Kidney glomerular epithelial cell (primary cell): ENCODE data around the gene E2F6.
A peak's percentile ranks its signal among the peaks of the same experiment; 100 is the strongest.
"Not testable (repeated sequence)": the region's sequence is repeated elsewhere in the genome, so short reads cannot be mapped to it uniquely, and the experiment has no call there.

ENCODE experiments used
- DNase-seq: peaks from one replicate; lab custom pipeline; 2025; lab: John Stamatoyannopoulos, UW

Gene E2F6

DNA sequence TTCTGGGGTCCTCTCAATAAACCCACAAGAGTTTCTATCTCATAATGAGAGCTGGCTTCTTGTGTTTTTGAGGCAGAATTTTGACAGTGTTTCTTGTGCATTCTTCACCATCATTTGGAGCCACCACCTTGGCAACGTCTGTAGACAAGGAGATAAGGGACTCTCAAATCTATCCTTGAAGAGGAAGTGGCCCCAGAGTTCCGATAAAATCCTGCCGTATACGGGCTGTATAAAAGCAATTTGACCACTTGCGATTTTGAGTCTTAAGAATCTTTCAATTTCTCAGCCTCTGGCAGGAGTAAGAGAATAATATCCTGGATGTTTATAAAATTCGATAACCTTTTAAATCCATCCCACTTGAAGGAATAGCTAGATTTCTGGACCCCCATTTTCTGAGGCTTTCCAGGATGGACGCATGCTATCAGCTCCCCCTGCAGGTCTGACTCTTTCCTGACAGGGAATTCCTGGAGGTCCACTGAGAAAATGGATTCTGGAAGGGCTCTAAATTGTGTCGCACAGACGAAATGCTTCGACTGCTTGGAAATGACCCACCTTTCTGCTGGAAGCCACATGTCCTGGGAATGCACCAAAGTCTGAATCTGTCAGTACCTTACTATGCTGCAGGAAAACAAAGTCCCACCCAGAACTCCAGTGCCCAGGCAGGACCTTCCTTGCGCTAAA is 54.1 kb downstream of the E2F6 start:
- no peak for DNase-seq

DNA sequence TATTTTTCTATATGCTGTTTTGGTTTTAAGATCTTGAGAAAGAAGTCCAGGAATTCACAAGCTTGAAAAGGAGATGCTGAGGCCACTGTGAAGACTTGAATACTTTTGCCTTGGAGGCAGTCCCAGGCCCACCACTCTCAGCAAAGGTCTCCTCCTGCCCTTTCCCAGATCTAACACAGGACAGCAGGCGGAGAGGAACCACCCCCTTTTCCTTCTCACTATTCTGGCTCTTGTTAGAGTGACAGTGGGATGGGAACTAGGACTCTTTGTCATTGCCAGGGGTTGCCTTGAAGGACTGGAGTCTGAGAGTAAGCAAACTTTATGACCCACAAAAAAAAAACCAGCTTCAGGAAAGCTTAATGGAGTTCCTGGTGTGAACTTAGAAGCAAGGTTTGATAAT is 54.7 kb downstream of the E2F6 start:
- DNase-seq, result no peak

DNA sequence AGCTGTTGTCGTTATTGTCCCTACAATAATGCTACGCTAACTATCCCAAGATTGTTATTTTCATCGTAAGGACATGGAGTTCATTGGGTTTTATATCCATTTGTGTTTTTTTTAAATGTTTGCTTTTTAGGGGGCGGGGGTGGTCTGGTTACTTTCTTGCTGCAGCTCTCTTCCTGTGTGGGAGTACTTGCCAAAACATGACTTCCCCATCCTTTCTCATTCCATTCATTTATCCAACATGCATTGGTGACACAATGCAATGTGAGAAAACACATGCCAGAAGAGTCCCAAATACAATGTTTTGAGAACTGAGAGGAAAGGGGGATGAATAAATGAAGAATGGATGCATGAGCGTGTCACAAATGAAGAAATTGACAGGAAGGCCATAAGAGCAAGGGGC is 55.9 kb downstream of the E2F6 start:
- DNase-seq, result no peak

DNA sequence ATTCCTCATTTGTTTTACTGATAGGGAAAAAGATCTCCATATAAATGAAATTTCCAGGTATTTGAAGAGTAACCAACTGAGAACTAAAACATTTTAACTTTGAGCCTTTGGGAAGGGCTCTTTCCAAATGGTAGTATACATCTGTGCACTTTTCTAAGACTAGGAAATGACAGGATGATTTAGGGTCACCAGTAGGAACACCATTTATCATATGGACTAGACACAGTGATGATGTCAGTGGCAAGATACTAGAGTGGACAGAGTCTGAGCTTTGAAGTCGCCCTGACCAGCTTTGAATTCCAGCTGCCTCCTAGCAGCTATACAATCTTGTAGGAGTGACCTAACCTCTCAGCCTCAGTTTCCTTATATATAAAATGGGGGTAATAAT is 56.4 kb downstream of the E2F6 start:
- no peak for DNase-seq

DNA sequence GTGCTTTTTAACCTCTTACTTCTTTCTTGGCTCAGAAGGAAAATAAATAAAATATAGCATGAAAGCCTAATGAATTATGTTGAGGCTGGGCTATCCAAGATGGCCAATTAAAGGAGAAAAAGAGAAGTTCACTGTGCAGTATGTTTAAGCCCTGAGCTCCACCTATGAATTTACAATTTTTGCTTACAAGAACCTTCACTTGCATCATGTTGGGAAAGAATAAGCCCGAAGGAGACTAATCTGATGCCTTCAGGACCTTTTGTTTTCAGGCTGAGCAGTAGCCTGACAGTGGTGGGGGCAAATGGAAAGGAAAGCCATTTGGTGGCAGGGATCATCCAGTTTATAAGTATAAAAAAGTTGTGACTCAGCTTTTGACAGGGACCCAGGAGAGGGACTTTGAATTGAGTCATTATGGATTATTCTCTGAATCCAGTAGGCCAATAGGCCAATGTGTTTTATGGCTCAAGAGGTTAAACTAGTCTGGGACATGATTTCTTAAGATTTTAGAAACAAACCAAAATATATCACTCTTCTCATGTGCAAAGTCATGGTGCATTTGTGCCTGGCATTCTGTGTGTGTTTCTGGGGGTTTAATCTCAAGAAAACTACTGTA is 56.9 kb downstream of the E2F6 start:
- DNase-seq, result no peak

DNA sequence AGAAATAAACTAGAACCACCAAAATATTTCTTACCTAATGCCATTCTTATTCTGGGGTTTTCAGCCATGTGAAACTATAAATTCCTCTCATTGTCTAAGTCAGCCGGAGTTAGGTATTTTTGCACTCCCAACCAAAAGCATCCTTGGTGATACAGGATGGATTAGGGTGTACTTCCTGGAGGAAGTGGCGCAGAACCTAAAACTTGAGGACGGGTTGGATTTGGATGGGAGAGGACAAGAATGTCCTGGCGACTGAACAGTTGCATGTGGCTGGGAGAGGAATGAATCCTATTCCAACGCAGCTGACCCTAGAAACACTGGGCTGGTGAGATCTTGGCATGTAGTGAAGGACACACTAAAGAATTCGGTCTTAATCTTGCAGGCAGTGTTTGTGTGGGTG is 58.5 kb downstream of the E2F6 start:
- no peak for DNase-seq

DNA sequence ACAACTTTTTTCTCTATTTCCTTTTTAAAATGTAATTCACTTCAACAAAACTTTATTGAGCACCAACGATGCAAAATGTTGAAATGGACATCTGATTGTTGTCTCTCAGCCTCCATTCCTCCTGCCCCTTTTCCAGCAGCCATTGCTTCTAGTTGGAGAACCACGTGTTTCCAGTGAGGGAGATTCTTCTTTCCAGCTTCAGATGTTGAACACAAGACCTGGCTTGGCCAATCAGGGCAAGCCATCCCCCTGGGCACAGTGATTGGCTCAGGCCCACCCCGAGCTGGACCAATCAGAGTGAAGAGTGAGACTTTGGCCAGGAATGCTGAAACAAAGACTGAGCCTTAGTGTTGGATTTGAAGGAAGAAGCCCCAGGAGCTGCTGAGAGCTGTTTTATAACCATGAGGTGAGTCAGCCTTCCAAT is 59.0 kb downstream of the E2F6 start:
- peak; percentile 22 for DNase-seq

DNA sequence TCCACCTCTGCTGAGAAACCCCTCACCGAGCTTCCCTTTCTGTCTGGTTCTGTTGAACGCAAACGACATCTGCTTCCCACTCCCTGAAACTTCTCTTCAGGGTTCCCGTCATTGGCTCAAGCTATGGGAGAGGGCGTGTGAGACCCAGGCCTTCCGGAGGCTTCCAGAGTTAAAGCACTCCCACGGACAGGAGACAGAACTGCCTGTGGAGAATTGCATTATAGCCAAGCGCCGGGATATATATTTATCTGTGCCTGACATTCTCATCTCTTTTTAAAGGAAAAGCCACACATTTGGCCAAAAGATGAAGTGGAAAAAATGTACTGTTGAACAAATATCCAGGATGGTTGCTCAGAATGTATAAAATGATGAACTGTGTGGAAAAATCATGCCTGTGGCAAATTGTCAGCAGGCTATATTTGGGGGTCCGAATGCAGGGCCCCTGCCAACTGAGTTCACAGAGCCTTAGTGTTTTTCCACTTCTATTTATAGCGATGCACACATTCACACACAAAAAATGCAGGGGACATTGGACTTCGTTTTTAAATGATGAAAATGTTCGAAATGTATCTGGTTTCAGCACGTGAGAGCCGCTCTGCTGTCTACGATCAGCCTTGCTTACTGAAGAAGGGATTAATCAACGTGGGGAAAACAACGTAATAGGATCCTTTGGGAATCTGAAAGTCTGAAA is 59.5 kb downstream of the E2F6 start:
- DNase-seq, result no peak

DNA sequence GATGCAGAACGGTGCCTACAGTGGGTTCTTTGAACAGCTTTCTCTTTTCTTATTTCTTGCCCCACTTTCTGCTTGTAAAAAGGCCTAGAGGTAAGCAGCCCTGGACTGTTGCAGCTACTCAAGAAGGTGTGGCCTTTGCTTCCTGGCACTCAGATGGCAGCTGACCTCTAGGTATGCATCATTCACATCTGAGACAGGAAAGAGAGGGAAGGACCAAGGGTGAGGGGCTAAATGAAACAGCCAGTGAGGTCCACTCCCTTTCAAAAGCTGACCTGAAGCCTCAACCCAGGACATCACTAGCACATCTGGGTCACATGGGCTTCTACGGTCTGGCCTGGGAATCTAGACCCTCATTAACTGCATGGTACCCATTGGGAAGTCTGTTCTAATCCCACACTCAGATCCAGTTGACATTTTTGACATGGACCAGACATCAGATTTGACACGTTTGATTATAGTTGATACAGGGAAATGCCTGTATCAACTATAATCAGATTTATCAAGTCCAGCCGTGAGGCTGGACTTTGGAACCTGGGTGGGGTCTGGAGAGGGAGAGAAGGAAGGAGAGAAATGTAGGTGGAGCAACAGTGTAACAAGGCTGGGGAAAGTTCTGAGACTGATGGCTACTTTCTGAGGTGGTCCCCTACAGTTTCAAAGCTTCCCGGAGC is 60.2 kb downstream of the E2F6 start:
- no peak for DNase-seq

DNA sequence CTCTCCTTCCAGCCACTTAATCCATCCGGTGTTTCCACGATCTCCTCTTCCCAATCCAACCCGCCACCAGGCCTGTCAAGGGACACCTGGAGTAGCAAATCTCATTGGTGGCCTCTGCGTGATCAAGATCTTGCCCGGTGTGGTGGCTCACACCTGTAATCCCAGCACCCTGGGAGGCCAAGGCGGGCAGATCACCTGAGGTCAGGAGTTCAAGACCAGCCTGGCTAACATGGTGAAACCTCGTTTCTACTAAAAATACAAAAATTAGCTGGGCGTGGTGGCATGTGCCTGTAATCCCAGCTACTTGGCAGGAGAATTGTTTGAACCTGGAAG is 60.9 kb downstream of the E2F6 start:
- not testable (repeated sequence) for DNase-seq

DNA sequence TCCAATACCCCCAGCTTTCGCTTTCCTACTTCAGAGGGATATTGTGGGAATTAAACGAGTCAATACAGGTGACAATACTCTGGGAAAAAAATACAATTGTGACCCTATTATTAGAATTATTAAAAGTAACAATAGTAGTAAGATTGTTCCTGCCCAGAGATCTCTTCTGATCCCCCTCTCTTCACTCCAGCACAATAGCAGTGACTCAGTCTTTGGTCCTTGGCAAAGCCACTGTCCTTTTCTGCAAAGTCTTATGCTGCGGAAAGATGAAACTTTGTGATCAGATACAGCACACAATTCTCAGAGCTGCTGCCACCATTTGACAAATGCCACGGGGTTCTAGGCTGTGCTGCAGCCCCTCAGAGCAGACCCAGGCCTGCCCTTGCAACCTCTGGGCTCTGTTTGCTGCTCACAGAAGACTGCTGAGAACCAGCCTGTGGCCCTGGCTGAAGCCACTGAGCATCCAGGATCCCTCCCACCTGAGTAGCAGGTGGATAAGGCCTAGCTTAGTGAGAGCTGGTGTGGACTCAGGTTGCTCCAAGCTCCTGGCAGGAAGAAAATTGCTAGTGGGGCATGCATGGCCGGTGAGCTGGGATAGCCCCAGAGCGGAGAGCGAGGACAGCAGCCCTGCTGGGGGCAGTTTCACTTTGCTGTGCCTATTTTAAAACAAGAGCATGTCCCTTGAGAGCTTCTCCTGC is 61.4 kb downstream of the E2F6 start:
- DNase-seq, result no peak

DNA sequence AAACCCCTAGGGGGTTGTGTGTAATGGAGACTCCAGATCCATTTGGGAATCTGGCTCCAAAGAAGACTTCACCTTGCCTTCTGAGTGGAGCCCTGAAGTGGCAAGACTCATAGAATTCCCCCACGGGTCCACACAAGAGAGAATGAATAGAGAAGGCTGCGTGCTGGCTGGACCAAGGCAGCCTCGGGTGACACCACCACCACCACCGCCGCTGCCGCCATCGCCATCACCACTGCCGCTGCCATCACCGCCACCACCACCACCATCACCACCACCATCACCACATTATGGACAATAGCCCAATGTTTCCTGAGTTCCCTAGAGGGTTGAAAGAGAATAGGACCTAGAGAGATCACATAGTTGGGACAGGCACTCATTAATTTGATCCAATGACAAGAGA is 63.5 kb downstream of the E2F6 start:
- DNase-seq, result no peak

DNA sequence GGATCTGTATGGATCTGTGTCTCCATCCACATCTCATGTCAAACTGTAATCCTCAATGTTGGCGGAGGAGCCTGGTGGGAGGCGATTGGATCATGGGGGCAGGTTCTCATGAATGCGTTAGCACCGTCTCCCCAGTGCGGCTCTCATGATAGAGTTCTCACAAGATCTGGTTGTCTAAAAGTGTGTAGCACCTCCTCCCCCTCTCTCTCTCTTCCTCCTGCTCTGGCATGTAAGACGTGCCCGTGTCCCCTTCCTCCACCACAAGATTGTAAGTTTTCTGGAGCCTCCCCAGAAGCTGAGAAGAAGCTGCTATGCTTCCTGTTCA is 66.6 kb downstream of the E2F6 start:
- no peak for DNase-seq

DNA sequence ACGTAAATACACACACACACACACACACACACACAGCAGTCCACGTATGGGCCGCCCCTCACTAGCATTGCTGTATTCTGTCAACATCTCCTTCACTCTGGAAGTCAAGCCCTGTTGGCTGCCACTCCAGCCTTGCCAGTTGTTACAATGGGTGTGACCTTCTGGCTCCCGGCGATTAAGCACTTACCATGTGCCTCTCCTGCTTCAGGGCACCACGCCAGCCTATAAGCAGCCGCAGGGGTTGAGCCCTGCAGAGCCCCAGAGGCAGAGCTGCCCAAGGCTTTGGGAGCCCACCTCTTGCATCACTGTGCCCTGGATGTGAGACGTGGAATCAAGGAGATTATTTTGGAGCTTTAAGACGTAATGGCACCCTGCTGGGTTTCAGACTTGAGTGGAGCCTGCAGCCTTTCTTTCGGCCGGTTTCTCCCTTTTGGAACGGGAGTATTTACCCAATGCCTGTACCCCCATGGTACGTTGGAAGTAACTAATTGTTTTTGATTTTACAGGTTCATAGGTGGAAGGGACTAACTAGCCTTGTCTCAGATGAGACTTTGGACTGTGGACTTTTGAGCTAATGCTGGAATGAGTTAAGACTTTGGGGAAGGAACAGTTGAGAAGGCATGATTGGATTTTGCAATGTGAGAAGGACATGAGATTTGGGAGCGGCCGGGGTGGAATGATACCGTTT is 67.1 kb downstream of the E2F6 start:
- DNase-seq, result no peak

DNA sequence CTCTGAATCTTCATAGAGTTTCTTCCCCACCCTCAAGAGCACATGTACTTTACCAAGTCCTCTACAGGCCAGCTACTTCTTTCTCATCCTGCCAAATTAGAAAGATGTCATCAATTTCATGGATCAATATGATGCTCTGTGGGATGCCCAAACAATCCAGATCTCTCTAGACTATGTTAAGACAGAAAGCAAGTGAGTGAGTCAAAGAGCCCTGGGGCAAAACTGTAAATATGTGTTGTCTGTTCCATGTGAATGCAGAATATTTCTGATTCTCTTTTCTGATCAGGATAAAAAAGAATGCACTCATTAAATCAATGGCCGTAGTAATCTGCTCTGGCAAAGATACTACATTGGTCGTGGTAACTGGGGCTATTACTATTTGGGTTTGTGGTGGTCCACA is 68.4 kb downstream of the E2F6 start:
- DNase-seq, result no peak

DNA sequence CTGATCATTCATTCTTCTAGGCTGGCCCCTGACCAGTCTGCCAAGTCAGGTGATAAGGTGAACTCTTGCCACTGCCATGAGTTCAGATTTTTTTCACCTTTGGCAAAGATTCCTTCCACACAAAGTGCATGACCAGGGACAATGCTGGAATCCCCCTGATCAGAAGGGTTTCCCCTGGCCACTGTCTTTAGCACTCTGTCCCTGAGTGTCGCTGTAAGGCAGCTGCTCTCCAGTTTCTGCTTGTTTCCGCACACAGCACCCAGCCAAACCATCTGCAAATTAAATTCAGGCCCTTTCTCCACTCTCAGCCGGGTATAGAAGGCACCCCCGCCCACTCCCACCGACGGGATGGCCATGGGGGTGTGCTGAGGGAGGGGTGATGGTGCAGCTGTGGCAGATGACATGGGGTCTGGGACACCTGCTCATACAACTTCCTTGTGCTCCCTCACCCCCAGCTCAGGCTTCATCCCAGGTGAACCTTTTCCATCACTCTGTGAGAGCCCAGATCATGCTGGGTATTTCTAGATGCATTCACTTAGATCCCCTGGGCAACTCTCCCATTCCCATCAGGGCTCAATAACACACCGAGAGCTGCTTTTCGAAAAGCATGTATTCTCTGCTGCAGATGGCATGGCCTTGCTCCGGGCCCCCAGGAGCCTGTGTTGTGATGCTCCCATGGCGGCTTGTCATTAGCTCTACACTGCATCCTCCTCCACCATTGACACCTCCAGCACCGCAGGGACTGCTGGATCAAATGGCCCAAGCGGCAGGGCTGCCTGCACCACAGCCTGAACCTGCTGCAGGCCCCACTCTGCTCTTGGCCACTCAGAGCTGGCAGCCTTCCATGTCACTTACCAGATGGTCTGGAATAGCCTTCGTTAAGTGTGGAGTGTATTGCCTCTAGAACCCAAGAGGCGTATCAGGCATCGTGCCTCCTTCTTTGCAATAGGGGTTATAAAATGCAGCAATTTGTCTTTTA is 69.2 kb downstream of the E2F6 start:
- no peak for DNase-seq

DNA sequence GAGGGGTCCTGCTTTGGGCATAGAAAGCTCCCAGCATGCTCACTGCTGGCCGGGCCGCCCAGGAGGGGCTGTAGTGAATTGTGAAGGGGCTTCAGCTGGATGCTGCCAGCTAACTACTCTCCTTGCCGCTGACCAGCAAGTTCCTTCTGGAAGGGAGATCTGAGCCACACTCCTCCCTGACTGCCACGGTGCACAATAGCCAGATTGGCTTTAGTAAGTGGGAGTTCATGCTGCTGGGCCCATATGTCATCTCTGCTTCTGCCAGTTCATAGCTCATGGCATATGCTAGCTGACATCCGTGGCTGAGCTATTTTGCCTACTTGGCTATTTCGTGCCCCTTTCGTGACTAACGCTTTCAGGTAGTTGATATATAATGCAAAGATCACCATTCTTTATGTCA is 69.9 kb downstream of the E2F6 start:
- DNase-seq, result no peak

DNA sequence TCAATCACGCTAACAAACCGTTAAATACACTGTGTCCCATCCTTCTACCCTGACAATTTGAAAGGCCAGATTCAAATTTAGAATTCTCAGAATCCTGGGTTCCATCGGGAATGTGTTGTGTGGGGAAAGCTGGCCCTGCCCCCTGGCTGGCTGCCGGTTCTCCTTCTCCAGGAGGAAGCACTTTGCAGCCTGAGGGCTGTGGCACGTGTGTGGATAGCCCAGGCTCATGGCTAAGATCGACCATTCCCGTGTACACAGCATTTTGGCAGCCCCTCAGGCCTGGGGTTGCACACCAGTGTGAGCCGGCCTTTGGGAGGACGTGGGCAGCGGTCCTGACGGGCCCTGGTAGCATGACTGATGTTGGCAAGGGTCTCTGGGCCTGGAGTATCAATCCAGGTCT is 70.6 kb downstream of the E2F6 start:
- DNase-seq, result no peak
